ENCODE results near the gene LHFPL2. TPM values are rescaled to one million over a fixed set of nuclear protein-coding genes. Genes with fewer than 3 reads are reported as not detected.
A peak's percentile ranks its signal among the peaks of the same experiment; 100 is the strongest.

Gene LHFPL2
- total RNA-seq, 1 donor from 2014 or later: 113 TPM

GRCh38 chr5:78587775-78588291, 60.7 kb downstream of the LHFPL2 start:
- TF ChIP-seq CTCF (IDR thresholded peaks at IDR 0.05): no peak
- no peak for DNase-seq (ENCODE audit: extremely low spot score, unreplicated experiment)
- Mint-ChIP-seq H3K36me3 (ENCODE audit: unreplicated experiment) (peaks cover 49% of the 10 kb centered on the region), H3K27me3 (ENCODE audit: unreplicated experiment) (no peaks in the 10 kb centered on the region), H3K9me3 (ENCODE audit: unreplicated experiment) (no peaks in the 10 kb centered on the region), H3K27ac (ENCODE audit: unreplicated experiment) (no peak overlapping the region), H3K4me1 (ENCODE audit: unreplicated experiment) (peaks cover 50% of the 10 kb centered on the region), H3K4me3 (ENCODE audit: unreplicated experiment) (no peak overlapping the region)

- peaks cover 44% of the 10 kb centered on the region for H3K4me1 Mint-ChIP-seq (ENCODE audit: unreplicated experiment)
- no peak for TF ChIP-seq CTCF (IDR thresholded peaks at IDR 0.05)
- H3K36me3 Mint-ChIP-seq (ENCODE audit: unreplicated experiment): peaks cover 44% of the 10 kb centered on the region
- no peaks in the 10 kb centered on the region for H3K9me3 Mint-ChIP-seq (ENCODE audit: unreplicated experiment)
- no peak overlapping the region for H3K27ac Mint-ChIP-seq (ENCODE audit: unreplicated experiment)
- H3K27me3 Mint-ChIP-seq (ENCODE audit: unreplicated experiment): no peaks in the 10 kb centered on the region
- H3K4me3 Mint-ChIP-seq (ENCODE audit: unreplicated experiment): no peak overlapping the region
- no peak for DNase-seq (ENCODE audit: extremely low spot score, unreplicated experiment)
Observed at GRCh38 chr5:78587081-78587774, 61.3 kb downstream of the LHFPL2 start.

GRCh38 chr5:78586251-78586650, 62.3 kb downstream of the LHFPL2 start:
- no peak for DNase-seq (ENCODE audit: extremely low spot score, unreplicated experiment)

GRCh38 chr5:78578015-78578414, 70.6 kb downstream of the LHFPL2 start:
- peaks cover 13% of the 10 kb centered on the region for H3K36me3 Mint-ChIP-seq (ENCODE audit: unreplicated experiment)

More at GRCh38 chr5:78586251-78586650, 62.3 kb downstream of the LHFPL2 start:
- H3K27ac Mint-ChIP-seq (ENCODE audit: unreplicated experiment): peak overlapping the region; percentile 69
- no peak for TF ChIP-seq CTCF (IDR thresholded peaks at IDR 0.05)
- no peaks in the 10 kb centered on the region for H3K9me3 Mint-ChIP-seq (ENCODE audit: unreplicated experiment)
- peaks cover 40% of the 10 kb centered on the region for H3K36me3 Mint-ChIP-seq (ENCODE audit: unreplicated experiment)
- no peak overlapping the region for H3K4me3 Mint-ChIP-seq (ENCODE audit: unreplicated experiment)
- no peaks in the 10 kb centered on the region for H3K27me3 Mint-ChIP-seq (ENCODE audit: unreplicated experiment)
- H3K4me1 Mint-ChIP-seq (ENCODE audit: unreplicated experiment): peaks cover 35% of the 10 kb centered on the region

More at GRCh38 chr5:78578015-78578414, 70.6 kb downstream of the LHFPL2 start:
- Mint-ChIP-seq H3K9me3 (ENCODE audit: unreplicated experiment) (no peaks in the 10 kb centered on the region), H3K27ac (ENCODE audit: unreplicated experiment) (peak overlapping the region; percentile 88), H3K27me3 (ENCODE audit: unreplicated experiment) (no peaks in the 10 kb centered on the region), H3K4me3 (ENCODE audit: unreplicated experiment) (no peak overlapping the region), H3K4me1 (ENCODE audit: unreplicated experiment) (peaks cover 58% of the 10 kb centered on the region)
- TF ChIP-seq CTCF (IDR thresholded peaks at IDR 0.05): no peak
- no peak for DNase-seq (ENCODE audit: extremely low spot score, unreplicated experiment)
